Stimulated activated CD8-positive, alpha-beta memory T cell treated with anti-CD3 and anti-CD28 coated beads, Interleukin-15, amount 100 ng/mL, for 48 hours (primary cell): ENCODE measurements around the gene MYOCOS.
"Not testable (repeated sequence)": the region's sequence is repeated elsewhere in the genome, so short reads cannot be mapped to it uniquely, and the experiment has no call there.

Experiments
- DNase-seq, 2 donors: peaks; one replicate each; pipeline ENCODE4 v3.0.0-alpha.2; 2020; ENCODE audit warnings: low read depth in 2 of 2

MYOCOS gene, protein sequence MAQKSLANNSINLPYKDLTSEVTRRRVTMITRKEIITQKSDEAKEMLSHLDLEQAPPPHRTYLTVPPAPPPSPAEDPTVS

DNA sequence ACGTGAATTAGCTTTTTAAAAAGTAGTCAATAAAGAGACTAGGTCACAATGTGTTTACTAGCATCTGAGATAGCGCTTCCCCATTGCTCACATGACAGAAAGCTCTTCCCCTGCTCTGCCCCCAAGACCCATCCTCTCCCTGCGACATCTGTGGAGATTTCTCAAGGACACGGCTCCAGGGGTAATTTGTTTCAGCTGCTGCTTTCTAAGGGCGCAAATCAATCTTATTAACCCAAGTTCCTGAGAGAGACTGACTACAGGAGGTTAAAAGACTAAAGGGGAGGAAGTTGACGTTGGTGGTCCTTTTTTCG lies at the start of gene MYOCOS:
Gene MYOCOS, plus strand, starts transcription at position 92 of the 311 bp plus-strand sequence. CDS start 1,641 bp downstream, outside the sequence.
- no peak for DNase-seq

DNA sequence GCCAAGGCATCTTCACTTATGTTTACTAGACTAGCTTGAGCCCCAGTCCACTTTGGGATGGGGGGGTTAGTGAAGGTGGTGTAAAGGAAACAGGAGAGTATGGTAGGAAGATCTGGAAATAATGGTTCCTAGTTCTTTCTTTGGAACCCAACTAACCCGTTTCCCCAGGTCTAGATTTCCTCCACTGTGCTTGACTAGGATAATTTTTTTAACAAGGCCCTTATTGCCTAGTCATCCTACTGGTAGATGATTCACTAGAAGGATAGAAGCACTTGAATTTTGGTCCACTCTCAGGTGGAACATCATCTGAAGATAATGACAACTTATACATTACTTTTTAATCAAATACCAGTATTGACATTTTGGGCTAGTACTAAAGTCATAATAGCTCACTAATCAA lies 45.9 kb upstream of the MYOCOS start:
- no peak for DNase-seq

DNA sequence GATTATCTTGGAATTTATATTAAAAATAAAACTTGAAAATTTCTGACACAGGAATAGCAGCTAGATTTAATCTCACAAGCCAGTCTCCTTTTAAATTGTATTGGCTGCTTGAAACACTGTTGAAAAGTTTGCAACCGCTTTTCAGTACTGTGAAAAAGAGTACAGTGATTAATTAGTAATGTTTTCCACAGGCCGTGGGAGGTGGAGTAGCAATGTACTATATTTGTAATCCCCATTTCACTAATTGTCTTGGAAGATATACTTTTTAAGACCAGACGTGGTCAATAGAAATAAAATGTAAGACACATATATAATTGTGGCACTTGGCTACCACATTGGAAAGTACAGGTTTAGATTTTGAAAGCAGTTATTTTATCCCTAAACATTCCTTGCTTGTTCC lies 40.8 kb upstream of the MYOCOS start:
- no peak for DNase-seq

DNA sequence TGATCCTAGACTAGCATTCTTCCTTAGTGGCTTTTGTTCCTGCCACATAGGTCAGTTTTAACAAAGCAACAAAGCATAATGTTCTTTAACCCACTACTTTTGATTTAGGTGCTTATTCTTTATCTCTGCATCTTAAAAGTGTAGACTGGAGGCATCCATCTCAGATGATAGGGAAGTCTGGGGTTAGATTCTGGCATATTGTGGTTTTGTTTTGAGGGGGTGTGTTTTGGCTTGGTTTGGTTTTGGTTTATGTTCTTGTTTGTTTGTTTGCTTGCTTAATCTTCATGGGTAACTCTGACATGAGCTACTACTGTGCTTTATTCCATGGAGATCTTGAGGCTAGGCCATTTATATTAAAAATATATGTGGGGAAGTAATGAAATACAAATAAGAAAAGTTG lies 40.3 kb upstream of the MYOCOS start:
- DNase-seq, result no peak

DNA sequence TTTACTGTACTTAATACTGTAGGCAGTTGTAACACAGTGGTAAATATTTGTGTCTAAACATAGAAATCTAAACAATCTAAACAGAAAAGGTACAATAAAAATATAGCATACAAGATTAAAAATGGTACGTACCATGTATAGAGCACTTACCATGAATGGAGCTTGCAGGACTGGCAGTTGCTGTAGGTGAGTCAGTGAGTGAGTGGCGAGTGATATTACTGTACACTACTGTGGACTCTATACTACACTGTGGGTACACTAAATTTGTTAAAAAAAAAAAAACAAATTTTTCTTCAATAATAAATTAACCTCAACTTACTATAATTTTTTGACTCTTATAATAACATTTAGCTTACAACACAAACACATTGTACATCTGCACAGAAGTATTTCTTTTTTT lies 39.5 kb upstream of the MYOCOS start:
- DNase-seq, result no peak

DNA sequence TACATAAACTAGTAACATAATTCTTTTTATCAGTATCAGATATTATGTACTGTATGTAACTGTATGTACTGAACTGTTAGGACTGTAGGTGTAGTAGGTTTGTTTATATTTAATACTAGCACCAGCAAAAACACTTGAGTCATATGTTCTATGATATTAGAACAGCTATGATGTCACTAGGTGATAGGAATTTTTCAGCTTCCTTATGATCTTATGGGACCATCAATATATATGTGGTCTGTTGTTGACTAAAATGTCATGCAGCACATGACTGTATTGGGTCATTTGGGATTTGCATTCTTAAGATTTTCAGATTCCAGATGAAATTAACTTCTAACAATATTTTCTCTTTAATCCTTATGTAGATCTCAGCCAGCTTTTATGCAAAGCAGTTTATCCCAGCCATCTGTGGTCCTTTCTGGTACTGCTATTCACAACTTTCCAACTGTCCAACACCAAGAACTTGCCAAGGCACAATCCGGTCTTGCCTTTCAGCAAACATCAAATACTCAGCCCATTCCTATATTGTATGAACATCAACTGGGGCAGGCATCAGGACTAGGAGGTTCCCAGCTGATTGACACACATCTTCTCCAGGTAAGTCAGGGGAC lies 38.3 kb upstream of the MYOCOS start:
- no peak for DNase-seq

DNA sequence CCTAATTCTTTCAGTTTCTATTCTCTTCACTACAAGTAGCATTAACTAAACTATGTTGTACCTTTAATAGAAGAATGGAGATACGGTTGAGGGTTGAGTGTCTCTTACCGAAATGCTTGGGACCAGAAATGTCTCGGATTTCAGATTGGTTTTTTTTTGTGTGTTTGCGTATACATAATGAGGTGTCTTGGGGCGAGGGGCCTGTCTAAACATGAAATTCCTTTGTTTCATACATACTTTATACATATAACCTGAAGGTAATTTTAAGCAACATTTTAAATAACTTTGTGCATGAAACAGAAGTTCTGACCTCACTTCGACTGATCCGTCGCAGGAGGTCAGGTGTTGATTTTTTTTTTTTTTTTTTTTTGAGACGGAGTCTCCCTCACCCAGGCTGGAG lies 36.3 kb upstream of the MYOCOS start:
- DNase-seq, result no peak

DNA sequence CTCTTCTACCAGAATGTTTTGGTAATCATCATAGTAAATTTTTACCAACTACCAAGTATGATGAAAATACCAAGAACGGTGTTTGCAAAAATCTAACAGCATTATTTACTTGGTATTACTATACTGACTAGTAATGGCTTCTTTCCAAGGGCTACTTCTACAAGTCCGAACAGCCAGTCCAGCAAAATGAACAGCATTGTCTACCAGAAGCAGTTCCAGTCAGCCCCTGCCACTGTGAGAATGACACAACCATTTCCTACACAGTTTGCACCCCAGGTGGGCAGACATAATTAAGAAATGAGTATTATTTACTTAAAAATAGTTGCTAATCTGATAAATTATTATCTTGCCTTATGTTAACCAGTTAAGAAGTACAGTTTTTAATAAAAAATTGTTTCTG lies 33.8 kb upstream of the MYOCOS start:
- no peak for DNase-seq

DNA sequence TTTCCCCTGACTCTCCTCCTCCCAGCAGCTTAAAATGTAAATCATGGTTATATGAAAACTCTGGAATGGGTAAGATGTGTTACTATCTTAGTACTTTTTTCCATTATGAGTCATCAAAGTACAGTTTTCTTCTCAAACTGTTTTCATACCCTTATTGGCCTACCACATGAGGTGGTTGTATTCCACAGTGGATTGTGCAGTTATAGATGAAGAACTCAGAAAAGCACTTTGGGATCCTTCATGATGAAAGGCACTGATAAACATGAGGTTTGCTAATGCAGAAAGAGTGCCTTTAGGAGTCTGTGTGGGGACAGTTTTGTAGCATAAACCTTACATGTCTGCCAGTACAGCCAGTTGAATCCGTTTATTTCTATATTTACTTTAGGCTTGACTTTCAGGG lies 32.0 kb upstream of the MYOCOS start:
- DNase-seq, result no peak

DNA sequence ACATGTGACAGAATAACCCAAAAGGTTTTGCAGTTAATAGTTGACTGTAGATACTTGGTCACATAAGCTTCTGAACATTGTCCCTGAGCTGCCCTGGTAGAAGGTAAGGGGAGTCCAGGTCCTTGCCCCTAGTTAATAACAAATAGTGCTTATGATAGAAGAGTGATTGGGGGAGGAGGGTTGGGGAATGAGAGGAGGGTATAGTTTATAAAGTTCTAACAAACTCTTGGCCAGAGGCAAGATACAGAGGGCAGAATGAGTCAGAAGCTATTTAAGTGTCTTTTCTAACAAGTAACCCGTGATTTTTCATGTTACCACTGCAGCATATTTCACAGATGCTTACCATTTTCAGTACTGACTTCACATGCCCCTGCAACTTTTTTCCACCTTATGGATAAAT lies 26.7 kb upstream of the MYOCOS start:
- no peak for DNase-seq

DNA sequence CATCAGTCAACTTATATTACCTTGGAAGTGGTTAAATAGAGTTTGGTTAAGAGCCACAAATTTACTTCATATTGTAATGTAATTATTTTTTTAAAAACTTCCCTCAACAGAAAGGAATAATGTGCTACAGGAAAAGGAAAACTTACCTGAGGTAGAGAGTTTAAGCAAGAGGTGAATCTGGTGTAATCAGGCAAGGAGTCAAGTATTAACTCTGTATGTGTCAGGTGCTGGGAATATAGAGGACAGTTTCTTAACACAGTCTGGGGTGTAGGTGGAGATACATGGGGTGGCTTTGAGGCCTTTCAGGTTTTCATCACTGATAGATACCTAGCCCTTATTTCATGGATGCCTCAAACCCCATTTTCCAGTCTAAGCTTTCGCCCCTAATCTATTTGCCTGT lies 25.9 kb upstream of the MYOCOS start:
- no peak for DNase-seq

DNA sequence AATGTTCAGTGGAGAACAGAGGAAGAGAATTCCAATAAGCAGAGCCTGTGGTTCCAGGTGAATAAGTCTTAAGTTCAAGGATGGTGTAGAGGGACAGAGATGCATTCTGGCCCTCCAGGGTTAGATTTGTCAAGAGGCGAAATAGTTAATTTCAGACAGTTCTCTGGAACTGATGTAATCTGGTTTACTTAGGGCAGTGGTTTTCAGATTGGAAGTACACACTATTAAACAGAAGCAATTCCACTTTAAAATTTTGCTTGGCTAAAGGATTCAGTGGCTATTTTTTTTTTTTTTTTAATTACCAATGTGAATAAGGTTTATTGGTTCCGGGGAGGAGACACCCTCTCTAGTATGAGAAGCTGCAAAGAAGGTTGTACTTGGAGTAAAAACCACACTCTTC lies 25.3 kb upstream of the MYOCOS start:
- DNase-seq, result no peak

DNA sequence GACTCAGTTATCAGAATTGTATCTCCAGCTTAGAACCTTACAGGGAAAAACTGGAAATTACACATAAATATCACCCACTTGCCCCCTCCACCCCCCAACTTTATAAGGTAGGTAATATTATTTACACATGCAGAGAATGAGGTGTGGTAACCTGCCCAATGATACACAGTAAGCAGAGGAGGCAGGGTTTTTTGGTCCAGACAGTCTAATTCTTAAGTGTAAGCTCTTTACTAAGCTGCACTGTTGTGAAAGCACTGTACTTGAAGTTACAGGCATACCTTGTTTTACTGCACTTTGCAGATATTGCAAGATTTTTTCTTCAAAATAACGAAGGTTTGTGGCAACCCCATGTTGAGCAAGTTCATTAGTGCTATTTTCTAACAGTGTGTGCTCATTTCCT lies 24.8 kb upstream of the MYOCOS start:
- no peak for DNase-seq

DNA sequence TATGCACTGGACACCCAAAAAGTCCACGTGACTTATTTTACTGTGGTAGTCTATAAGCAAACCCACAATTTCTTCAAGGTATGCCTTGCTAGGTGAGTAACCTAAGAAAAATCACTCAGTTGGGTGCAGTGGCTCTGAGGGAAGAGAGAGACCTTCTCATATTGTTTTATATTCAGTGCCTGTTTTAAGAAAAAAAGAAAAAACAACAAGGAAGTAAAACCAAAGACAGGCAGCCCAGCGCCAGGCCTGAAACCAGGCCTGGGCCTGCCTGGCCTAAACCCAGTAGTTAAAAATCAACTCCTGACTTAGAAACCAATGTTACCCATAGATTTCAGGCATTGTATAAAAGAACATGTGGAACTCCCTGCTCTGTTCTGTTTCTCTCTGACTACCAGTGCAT lies 21.7 kb upstream of the MYOCOS start:
- not testable (repeated sequence) for DNase-seq

DNA sequence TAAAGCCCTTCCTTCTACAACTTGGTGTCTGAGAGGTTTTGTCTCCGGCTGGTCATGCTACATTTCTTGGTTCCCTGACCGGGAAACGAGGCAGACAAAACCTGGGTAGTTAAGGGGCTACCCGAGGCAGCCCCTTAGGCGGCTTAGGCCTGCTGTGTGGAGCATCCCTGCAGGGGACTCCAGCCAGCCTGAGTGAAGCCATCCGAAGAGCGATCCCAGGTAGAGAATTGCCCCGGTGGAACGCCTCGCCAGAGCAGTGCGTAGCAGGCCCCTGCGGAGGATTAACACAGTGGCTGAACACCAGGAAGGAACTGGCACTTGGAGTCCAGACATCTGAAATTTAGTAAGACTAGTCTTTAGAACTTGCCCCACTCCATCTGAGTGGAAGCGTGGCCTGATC lies 21.2 kb upstream of the MYOCOS start:
- DNase-seq, result no peak

DNA sequence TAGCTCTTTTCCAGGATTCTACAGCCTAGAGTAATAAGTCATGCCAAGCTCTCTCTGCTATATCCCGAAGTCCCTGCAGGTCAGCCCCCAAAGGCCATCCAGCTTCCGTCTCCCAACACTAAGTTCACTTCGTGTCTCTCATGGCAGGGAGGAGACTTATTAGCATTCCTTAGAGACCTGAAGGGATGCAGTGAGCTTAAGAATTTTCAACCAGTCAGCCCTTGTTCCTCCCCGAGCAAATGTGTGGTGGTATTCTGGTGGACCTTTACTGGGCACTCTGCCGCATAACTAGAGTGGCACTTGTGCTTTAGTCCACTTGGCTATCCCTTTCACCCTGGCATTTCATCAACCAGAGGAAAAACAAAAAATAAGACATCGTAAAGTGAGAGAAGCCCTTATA lies 19.0 kb upstream of the MYOCOS start:
- not testable (repeated sequence) for DNase-seq

DNA sequence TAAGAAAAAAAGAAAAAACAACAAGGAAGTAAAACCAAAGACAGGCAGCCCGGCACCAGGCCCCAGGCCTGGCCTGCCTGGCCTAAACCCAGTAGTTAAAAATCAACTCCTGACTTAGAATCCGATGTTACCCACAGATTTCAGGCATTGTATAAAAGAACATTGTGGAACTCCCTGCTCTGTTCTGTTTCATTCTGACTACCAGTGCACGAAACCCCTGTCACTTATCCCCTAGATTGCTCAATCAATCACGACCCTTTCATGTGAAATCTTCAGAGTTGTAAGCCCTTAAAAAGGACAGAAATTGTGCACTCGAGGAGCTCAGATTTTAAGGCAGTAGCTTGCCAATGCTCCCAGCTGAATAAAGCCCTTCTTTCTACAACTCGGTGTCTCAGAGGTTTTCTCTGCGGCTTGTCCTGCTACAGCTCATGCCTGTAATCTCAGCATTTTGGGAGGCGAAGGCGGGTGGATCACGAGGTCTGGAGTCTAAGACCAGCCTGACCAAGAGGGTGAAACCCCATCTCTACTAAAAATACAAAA lies 15.6 kb upstream of the MYOCOS start:
- no peak for DNase-seq

DNA sequence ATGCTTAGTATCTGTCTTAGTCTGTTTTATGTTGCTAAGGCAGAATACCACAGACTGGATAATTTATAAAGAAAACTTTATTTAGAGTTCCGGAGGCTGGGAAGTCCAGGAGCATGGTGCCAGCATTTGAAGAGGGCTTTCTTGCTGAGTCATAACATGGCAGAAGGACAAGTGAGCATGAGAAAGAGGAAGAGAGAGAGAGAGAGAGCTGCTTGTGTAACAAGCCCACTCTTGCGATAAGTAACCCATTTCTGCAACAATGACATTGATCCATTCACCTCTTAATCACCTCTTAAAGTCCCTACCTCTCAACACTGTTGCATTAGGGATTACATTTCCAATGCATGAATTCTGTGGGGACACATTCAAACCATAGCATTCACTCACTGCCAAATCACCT lies 11.7 kb upstream of the MYOCOS start:
- DNase-seq, result no peak

DNA sequence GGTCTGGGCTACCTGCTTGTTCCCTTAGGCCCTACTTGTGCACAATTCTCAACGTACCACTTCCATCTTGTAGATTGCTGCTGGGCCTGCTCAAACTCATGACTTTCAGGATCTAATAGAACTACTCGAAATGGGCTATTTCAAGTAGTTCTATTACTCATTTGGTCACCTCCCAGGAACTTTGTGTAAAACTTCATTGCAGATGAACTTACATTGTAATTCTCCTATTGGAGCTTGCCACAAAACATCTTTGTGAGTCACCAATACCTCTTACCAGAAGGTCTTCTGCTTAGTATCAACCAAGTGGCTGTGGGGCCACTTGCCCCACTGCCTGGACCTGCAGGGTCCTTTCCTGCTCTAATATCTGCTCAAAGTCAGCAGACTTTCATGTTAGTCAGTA lies 10.7 kb upstream of the MYOCOS start:
- no peak for DNase-seq

DNA sequence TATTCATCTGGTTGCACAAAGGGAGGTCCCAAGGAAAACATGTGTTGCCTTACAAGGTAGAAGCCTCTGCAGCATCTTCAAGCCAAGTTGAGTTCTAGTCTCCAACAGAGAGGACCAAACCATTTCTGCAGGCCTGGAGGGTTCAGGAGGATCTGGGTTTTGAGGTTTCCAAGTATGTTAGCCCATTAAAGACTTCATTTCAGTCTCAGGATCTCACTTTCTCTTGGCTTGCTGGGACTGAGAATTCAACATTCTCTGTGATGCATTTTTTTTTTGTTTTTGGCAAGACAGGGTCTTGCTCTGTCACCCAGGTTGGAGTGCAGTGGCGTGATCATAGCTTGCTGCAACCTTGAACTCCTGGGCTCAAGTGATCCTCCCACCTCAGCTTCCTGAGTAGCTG lies 8.8 kb upstream of the MYOCOS start:
- DNase-seq, result no peak

DNA sequence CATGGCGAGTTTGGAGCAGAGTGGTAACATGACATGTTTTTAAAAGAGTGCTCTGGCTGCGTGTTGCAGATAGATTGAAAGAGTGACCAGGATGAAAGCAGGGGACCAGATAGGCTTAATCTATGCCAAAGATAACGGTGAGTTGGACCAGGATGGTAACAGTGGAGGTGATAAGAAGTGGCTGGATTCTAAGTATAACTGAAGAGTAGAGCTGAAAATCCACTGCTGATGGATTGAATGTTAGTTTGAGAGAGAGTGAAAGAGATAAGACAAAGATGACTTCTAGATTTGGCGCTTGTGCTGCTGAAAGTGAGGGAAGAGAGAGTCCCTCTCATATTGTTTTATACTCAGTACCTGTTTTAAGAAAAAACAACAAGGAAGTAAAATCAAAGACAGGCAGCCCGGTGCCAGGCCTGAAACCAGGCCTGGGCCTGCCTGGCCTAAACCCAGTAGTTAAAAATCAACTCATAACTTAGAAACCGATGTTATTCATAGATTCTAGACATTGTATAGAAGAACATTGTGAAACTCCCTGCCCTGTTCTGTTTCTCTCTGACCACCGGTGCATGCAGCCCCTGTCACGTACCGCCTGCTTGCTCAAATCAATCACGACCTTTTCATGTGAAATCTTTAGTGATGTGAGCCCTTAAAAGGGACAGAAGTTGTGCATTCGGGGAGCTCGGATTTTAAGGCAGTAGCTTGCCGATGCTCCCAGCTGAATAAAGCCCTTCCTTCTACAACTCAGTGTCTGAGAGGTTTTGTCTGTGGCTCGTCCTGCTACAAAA lies 6.7 kb upstream of the MYOCOS start:
- DNase-seq, result not testable (repeated sequence)

DNA sequence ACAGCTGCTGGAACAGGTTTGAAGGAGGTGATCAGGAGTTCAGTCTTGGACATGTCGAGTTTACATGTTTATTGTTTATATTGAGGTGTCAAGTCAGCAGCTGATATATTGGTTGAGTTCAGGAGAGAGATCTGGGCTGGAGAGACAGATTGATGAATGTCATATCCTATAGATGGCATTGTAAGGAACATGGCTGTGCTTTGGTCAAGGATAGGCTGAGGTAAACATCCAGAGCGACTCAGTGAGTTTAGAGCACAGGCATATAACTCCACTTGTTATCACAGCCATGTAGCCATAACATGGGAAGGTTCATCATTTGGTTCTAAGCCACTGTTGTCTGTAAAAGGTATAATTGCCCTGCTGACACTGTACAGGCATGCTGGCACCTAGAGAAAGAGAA lies 5.5 kb upstream of the MYOCOS start:
- DNase-seq, result no peak

DNA sequence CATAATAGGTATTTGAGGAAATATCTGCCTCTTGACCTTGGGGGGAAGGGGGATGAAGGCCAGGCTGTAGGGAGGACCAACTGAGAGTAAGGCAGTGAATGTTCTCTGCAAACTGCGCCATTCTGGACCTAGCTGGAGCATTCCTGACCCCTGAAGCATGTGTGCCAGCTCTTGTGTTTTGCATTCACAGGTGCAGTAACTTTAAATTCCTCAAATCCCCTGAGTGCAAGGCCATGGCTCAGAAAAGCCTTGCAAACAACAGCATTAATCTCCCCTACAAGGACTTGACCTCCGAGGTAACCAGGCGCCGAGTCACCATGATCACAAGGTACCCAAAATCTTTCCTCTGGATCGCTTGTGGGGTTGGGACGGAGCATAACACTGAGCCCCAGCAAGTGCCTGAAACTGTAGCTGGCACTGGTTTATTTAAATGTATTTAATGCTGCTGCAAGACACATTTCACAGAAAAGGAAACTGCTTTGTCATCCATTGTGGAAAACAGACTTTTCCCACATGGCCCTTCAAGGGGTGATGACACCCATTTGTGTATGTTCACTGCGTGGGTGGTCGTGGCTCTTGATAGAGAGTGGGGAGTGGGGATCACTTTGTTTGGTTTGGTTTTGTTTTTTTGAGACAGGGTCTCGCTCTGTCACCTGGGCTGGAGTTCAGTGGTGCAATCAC lies 1.7 kb downstream of the MYOCOS start:
- DNase-seq, result no peak
